M059J (cell line): Measurements from ENCODE around the gene NKRF. TPM values are rescaled to one million over a fixed set of nuclear protein-coding genes. Genes with fewer than 3 reads are reported as not detected.

Experiments used
- DNase-seq: peaks from one replicate; pipeline ENCODE4 v3.0.0-alpha.2; 2012; ENCODE audit warnings: low read depth
- total RNA-seq: library from RNA; depleted of rRNA; stranded (reverse); fragments of >200 nt; shearing (Covaris generic); gene quantifications from 2 replicates; pipeline ENCODE4 v1.2.3, GENCODE V29; 2014

Gene NKRF
- total RNA-seq, 1 experiment from 2014 or later: 15.7 TPM

DNA sequence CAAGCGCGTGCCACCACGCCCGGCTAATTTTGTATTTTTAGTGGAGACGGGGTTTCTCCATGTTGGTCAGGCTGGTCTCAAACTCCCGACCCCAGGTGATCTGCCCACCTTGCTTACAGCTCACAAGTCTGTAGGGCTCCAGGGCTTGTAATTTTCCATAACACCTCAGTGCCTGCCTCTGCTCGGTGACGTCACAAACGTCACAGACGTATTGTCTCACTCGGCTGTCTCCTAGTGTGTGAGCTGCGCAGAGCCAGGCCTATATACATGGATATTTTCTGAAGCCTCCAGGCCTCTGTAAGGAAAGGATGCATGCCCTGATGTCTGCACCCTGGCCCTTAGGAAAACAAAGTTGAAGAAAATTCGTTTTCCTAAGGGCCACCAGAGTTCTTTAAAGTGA lies 8.6 kb upstream of the NKRF start:
- no peak for DNase-seq

GRCh38 chrX:119607018-119607389 lies 780 bp upstream of the NKRF start:
- DNase-seq: no peak

- DNase-seq: peak; percentile 31
Observed at GRCh38 chrX:119605464-119606279, 552 bp downstream of the NKRF start.

DNA sequence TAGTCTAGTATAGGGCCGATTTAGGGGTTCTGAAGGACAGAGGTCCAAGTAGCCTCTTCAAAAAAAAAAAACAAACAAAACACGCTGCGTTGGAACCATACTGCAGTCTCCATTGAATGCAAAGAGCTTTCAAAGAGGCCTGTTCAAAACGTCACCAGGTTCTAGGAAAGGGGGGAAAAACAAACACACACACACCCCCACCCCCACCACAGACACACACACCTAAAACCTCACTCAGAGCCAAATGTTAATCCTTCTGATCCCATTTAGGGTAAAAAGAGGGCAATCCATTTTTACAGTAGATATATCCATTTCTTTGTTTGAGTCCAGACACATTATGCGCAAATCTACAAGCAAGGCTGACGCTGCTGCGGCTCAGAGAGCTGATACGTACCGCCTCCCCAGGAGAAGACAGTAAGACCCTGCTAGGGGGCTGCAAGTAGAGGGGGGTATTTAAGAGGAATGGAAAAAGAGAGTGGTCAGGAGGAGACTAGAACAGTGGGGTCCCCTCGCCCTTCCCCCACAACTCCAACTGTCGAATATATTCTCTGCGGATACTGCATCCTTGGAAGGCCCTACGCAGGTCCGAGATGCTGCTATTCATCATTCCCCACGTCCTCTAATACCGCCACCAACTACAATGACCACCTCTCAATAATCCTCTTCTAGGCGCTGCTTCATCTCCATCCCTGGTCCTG lies 1.3 kb downstream of the NKRF start:
- no peak for DNase-seq

- DNase-seq: peak; percentile 24
Observed at GRCh38 chrX:119602701-119603255, 3.4 kb downstream of the NKRF start.

DNA sequence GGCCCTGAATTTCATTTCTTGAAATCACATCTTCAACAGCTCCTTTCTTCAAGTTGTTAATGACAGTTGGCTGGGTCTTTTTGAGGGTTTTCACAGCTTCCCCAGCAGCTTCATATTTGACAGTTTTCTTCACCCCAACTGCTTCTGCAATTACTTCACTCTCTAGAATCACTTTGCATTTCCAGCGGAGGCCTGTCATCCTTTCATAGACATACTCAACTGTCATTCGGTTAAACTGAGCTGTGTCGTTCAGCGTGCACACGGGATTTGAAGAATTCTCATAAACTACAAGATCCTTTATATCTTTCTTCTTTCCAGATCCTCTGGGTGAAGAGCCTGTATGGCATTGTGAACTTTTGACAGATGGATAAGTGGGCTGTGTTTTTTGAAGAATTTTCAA lies 16.4 kb downstream of the NKRF start:
- DNase-seq: no peak

GRCh38 chrX:119583431-119584059 lies 22.7 kb downstream of the NKRF start:
- no peak for DNase-seq

DNA sequence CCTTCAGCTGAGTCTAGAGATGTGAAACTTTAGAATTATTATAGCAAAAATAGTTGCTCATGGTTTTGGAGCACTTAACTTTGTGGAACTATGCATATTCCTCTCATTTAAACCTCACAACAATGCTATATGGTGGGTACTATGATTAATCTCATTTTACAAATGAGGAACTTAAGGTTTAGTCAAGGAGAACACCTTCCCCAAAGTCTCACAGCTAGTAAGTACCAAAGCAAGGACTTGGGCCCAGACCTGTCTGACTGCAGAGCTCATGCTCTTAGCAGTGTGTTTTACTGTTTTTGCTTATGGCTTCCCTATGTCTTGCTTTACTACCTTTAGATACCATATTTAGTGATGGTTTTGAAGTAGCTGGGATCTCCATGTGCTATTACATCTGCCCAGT lies 26.8 kb downstream of the NKRF start:
- DNase-seq: no peak

DNA sequence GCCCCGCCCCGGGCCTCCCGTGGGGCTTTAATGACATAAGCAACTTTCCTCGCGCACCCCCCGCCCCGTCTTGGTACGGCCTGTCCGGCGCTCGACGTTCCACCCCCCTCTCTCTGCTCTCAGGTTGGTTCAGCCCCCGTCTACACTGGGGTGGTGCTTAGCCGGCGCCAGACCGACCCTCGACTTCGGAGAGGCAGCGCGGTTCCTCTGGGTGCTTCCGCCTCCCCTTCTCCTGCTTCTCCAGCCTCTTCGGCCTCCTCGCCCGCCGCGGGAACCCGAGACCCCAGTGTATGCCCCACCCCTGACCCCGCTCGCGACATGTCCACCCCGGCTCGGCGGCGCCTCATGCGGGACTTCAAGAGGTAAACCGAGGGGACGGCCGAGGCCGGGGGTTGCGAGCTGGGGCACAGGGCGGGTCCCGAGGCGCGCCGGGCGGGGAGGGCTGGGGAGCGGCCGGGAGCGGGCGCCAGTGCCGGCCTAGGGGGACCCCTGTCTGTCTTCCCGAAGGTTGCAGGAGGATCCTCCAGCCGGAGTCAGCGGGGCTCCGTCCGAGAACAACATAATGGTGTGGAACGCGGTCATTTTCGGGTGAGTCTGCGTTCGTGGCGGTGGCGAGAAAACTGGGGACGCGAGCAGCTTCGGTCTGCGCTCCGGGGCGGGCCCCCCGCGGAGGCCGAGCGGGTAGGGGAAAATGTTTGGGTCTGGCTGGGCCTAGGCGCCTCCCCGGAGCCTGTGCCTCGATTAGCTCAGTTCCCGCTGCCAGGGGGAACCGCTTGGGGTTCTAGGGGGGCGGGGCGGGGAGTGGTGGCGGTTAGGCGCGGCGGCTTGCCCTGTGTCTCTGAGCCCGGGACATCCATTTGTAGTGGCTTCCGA lies 31.6 kb downstream of the NKRF start, which contains the start of gene UBE2A:
TSS of gene UBE2A (plus strand) at position 170 of the 873 bp plus-strand sequence. CDS start at position 319, 149 bp downstream.
- peak; percentile 91 for DNase-seq

DNA sequence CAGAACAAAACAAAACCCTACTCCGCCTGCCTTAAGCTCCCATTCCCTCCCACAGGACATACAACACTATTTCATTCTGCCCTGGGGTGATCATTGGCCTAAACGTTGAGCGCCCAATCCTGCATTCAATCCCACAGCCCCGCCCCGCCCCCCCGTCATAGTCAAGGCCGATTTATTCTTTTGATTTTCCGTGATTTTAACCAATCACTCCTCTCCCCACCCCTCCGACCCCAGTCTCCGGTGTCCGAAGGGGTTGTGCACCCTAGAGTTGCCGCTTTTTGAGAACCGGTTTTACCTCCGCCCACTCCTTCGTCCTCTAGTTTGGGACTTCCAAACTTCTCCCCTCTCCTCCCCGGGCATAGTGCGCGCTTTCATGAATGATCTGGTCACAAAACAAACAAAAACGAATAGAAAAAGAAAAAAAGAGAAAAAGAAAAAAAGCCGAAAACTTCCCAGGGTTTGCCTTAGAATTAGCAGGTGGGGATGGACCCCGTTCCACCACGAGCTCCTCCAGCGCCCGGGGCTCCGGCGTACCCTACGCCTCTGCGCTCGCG lies 32.3 kb downstream of the NKRF start:
- peak; percentile 71 for DNase-seq

DNA sequence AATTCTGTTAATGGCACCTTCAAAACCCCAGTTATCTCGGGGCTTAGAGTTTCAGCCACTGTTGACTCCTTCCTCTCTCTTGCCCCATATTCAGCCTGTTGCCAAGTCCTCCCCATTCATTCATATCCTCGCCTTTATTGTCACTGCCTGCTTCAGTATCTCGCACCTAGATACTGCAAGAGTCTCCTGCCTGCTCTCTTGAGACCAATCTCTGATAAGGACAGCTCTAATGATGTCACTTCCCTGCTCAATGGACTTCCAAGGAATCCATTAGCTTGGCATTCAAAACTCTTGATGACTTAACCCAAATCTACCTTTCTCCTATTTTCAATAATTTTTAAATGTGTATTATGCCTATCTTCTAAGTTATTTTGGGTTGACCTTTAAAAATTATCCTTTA lies 33.0 kb downstream of the NKRF start:
- DNase-seq: no peak

DNA sequence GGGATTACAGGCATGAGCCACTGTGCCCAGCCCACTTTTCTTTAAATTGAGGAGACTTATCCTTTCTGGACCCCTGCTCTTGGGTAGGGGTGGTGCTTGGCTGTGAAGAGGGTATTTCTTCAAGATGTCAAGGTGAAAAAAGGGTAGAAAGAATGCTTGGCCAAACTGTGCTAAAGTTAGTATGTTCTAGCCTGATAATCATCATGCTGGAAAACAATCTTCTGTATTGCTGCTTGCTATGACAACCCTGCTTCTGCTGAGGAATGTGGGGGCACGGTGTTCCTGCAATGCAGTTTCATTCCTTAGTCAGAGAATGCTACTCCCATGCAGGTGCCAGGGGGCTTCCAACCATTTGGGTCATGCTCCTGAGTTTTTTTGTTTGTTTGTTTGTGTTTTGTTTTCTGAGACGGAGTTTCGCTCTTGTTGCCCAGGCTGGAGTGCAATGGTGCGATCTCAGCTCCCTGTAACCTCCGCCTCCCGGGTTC lies 35.8 kb downstream of the NKRF start:
- no peak for DNase-seq

DNA sequence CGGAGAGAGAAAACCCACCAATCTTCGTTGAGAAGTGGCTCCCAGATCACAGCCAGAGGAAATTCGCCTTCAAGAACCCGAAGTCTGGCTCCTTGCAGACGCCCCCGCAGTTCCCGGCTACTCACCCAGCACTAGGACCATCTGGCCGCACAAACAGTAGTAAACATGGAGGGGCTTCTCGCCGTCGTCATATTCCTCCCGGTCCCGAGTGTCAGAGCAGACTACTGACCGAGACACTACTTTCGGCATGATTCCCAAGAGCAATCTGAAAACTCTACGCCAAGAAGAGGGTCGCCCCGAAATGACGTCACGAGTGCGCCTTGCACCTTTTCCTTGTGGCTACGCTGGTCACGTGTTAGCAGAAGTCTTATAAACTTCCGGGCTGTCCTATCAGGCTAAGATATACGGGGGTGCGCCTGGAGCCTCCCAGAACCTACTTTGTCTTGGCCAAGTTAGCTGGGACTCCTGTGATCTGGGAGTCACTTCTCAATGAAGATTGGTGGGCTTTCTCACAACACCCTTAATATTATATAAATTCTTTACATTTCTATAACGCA lies 41.0 kb downstream of the NKRF start, which contains the start of gene STEEP1:
TSS of gene STEEP1 (minus strand) at position 303 of the 557 bp plus-strand sequence. CDS start at position 249, 54 bp downstream.
- peak; percentile 98 for DNase-seq

- no peak for DNase-seq
Observed at GRCh38 chrX:119552508-119552907, 53.7 kb downstream of the NKRF start.

DNA sequence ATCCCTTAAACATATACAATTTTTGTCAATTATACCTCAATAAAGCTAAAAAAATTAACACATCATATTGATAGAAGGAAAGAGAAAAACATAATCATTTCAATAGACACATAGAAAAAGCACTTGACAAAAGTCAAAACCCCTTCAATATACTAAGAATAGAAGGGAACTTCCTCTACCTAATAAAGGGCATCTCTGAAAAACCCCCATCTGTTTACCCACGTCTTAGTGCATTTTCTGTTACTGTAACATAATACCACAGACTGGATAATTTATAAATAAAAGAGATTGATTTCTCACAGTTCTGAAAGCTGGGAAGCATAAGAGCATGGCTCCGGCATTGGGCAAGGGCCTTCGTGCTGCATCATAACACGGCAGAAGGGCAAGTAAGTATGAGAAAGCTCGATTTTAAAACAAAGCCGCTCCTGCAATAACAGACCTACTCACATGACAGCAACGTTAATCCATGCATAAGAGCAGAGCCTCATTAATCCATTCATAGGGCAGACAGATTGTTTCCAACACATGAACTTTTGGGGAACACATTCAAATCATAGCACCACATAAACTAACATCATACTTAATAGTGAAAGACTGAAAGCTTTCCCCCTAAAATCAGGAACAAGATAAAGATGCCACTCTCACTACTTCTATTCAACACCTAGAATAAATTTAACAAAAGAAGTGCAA lies 56.8 kb downstream of the NKRF start:
- DNase-seq: no peak

- peak; percentile 90 for DNase-seq
Observed at GRCh38 chrX:119541188-119541587, 65.0 kb downstream of the NKRF start.

DNA sequence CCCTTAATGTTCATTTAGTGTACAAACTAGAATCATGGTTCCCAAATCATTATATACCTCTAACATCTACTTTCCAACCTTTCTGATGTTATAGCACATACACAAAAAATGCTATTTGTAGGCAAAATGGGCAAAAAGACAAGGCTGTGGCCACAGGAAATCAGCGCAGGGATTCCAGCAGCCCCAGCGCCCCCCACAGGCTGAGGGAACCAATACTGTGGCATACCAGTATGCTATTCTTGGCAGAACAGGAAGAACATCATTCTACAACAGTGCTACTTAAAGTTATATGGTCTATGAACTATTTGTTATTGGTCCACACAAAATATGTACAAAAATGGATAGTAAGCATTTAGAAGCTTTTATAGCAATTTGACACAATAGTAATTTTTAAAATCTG lies 66.4 kb downstream of the NKRF start:
- DNase-seq: no peak
